HL-60 (cell line): ENCODE measurements around the gene NEK2.

Experiments
- CTCF ChIP-seq: IDR thresholded peaks from one replicate; pipeline ENCODE4 v1.5.1; 2011; ENCODE audit warnings: low read length, control low read depth, inconsistent platforms; ENCODE audit not compliant: insufficient read depth
- REST ChIP-seq: IDR thresholded peaks from 2 replicates; pipeline ENCODE4 v1.6.1; 2012; ENCODE audit warnings: low read depth; ENCODE audit not compliant: insufficient replicate concordance

GRCh38 chr1:211704543-211704942, 29.1 kb upstream of the NEK2 start:
- no peak for TF ChIP-seq REST
- no peak for TF ChIP-seq CTCF
